ENCODE data around the gene CLOCK.

GRCh38 chr4:55396308-55397125, 150.2 kb downstream of the CLOCK start:
- TF ChIP-seq CTCF (tag by site-specific recombination; IDR thresholded peaks at IDR 0.05), result no peak
- no peak for TF ChIP-seq ZNF24 (tag by site-specific recombination; IDR thresholded peaks at IDR 0.05)
- no peak for TF ChIP-seq ZNF138 (tag by site-specific recombination; IDR thresholded peaks at IDR 0.05; ENCODE audit: borderline replicate concordance)
- TF ChIP-seq ZBTB10 (tag by site-specific recombination; IDR thresholded peaks at IDR 0.05), result no peak

Measured in HEK293 (cell line).